Islet precursor cell (in vitro differentiated cells): ENCODE results near the gene RAB7A.

Source experiments
- DNase-seq: peaks from one replicate; pipeline ENCODE4 v3.0.0-alpha.2; 2018

Gene RAB7A

DNA sequence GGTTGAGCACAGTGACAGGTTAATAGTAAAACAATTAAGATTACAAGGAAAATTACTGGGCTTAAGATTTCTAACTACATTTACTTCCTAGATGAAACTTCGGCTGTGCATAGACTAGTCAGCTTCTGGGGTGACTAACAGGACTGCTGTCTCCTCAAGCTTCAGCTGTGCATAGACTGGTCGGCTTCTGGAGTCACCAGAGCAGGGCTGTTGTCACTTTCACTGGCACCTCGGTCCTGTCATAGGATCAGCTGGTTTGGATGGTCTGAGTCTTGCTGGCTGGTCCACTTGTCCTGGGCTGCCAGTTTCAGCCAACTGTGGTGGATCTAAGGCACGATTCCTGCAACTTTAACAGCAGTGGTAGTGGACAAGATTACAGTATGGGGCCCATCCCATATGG is 129.6 kb downstream of the RAB7A start:
- DNase-seq = no peak

DNA sequence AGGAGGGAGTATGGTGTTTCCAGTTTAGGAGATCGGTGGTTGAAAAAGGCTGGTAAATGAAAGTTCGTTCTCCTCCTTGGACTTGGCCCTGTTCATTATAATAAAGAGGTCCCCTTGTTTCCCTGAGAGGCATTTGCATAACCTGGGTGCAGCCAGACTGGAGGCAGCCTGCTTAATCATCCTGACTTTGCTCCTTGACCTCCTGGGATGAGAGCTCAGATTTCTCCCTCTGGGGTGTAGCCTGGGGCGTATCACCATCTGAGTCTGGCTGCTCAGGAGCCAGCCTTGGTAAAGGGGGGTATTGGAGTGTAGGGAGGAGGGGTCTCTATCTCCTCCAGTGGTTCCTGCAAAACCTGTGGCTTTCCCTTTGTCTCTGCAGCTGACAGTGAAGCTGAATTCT is 132.2 kb downstream of the RAB7A start:
- no peak for DNase-seq

DNA sequence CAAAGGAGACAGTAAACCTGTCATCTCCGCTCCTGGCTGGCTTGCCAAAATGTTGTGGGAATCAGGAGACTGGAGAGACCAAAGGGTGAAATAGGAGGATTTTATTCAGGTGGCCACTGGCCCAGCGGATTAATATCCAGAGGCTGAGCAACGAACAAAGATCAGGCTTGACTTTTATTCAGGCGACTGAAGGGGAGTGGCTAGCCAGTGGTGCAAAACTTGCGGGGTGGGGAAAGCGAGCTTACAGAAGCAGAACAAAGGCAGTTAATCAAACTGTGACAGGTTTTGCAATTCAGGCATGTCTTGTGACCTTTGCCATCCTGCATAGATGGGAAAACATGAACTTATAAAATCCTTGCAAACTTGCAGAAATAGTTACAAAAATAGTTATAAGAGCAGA is 133.6 kb downstream of the RAB7A start:
- no peak for DNase-seq

DNA sequence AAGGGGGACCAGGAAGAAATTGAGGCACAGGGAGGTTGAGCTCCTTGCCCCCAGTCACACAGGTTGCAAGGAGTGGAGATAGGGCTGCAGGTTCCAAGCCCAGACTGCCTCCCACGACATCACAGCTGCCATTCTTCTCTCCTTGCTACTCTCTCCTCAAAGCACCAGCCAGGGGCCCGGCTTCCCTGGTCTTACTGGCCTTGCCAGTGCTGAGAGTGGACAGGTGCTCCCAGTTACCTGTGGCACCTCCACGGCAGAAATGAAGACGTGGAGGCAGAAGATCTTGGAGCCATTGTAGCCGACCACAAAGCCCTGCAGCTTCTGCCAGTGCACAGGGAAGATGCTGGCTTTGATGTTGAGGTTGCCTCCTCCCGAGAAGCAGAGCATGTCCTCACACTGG is 135.5 kb downstream of the RAB7A start:
- DNase-seq = no peak

DNA sequence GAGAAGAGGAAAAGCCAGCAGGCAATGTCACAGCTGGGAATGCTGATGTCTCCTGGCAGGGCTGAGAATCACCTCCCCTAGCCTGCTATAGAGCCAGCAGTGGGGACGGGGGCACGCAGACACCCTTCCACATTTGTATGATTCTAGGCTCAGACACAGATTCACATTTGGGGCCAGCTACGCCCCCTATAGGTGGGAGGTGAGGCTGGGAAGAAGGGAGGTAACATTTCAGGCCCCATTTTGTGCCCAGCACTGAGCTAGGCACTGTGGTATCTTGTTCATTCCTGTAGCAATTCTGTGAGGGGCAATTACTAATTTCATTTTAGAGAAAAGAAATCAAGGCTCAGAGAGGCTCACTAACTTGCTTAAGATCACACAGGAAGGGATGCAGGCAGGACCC is 137.6 kb downstream of the RAB7A start:
- DNase-seq = no peak
